GM12891 (cell line): ENCODE data around the gene INSR.

ENCODE experiments used
- PAX5 ChIP-seq: IDR thresholded peaks from 2 replicates; pipeline ENCODE4 v1.6.1; 2011; ENCODE audit warnings: low read length, moderate library complexity, mild to moderate bottlenecking; ENCODE audit not compliant: insufficient read depth, severe bottlenecking
- POLR2A ChIP-seq: IDR thresholded peaks from 2 replicates; pipeline ENCODE4 v1.6.1; 2011; ENCODE audit warnings: low read depth, low read length, control low read depth
- TAF1 ChIP-seq: IDR thresholded peaks from 2 replicates; pipeline ENCODE4 v1.6.1; 2011; ENCODE audit warnings: low read depth, low read length, control low read depth

- TF ChIP-seq TAF1 (no peak), POLR2A (no peak), PAX5 (no peak)
Observed at GRCh38 chr19:7272856-7273578, 21.2 kb downstream of the INSR start.
